ENCODE data around the gene CCIN.

CCIN gene

GRCh38 chr9:36194326-36195000 lies 25.3 kb downstream of the CCIN start:
- H3K9me3 Mint-ChIP-seq, result no peaks in the 10 kb centered on the region
- H3K4me1 Mint-ChIP-seq (ENCODE audit: low read depth), result peaks cover 42% of the 10 kb centered on the region
- DNase-seq (ENCODE audit: low spot score), result no peak
- H3K36me3 Mint-ChIP-seq (ENCODE audit: low read depth), result peaks cover 38% of the 10 kb centered on the region
- peak overlapping the region; percentile 47 for H3K4me3 Mint-ChIP-seq
- H3K27ac Mint-ChIP-seq, result peak overlapping the region; percentile 42
- no peaks in the 10 kb centered on the region for H3K27me3 Mint-ChIP-seq (ENCODE audit: low read depth)

DNA sequence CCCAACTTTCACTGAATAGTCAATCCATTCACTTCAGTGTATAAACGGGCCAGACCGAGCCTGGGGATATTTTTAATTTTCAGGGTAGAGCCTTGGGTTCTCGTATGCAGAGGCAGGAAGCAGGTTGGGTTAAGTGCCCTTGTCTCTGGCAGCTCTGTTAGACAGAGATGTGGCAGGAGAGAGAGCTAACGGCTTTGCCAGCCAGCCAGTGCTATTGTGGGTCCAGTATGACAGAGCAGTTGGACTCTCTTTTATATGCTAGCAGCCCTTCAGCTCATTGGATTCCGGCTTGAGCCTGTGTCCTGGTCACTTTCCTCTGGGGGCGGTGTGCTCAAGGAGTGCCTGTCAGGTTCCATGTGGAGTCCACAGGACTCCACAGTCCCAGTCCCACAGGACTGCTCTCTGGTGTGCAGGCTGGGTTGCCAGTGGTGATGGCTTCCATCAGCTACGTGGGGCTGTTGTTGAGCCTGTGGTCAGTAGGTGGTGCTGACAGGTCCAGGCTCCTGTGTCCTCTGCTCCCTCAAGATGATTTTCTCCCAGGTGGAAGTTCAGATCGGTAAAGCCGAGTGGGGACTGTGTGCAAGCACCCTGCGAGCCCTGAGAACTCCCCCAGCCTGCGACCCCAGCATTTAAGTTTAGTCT lies 35.8 kb downstream of the CCIN start:
- no peak overlapping the region for H3K4me3 Mint-ChIP-seq
- H3K36me3 Mint-ChIP-seq (ENCODE audit: low read depth), result peaks cover 82% of the 10 kb centered on the region
- H3K4me1 Mint-ChIP-seq (ENCODE audit: low read depth), result peaks cover 41% of the 10 kb centered on the region
- H3K27me3 Mint-ChIP-seq (ENCODE audit: low read depth), result no peaks in the 10 kb centered on the region
- DNase-seq (ENCODE audit: low spot score), result no peak
- no peaks in the 10 kb centered on the region for H3K9me3 Mint-ChIP-seq
- no peak overlapping the region for H3K27ac Mint-ChIP-seq

- Mint-ChIP-seq H3K4me3 (no peak overlapping the region), H3K9me3 (no peaks in the 10 kb centered on the region), H3K36me3 (ENCODE audit: low read depth) (peaks cover 79% of the 10 kb centered on the region), H3K27ac (no peak overlapping the region), H3K27me3 (ENCODE audit: low read depth) (no peaks in the 10 kb centered on the region), H3K4me1 (ENCODE audit: low read depth) (peaks cover 45% of the 10 kb centered on the region)
- DNase-seq (ENCODE audit: low spot score), result no peak
Observed at GRCh38 chr9:36207016-36207415, 37.8 kb downstream of the CCIN start.

- H3K36me3 Mint-ChIP-seq (ENCODE audit: low read depth), result peaks cover 78% of the 10 kb centered on the region
- peak; percentile 37 for DNase-seq (ENCODE audit: low spot score)
- H3K4me3 Mint-ChIP-seq, result peak overlapping the region; percentile 53
- H3K4me1 Mint-ChIP-seq (ENCODE audit: low read depth), result peaks cover 45% of the 10 kb centered on the region
- no peaks in the 10 kb centered on the region for H3K9me3 Mint-ChIP-seq
- peak overlapping the region; percentile 71 for H3K27ac Mint-ChIP-seq
- no peaks in the 10 kb centered on the region for H3K27me3 Mint-ChIP-seq (ENCODE audit: low read depth)
Observed at GRCh38 chr9:36207546-36208012, 38.4 kb downstream of the CCIN start.

DNA sequence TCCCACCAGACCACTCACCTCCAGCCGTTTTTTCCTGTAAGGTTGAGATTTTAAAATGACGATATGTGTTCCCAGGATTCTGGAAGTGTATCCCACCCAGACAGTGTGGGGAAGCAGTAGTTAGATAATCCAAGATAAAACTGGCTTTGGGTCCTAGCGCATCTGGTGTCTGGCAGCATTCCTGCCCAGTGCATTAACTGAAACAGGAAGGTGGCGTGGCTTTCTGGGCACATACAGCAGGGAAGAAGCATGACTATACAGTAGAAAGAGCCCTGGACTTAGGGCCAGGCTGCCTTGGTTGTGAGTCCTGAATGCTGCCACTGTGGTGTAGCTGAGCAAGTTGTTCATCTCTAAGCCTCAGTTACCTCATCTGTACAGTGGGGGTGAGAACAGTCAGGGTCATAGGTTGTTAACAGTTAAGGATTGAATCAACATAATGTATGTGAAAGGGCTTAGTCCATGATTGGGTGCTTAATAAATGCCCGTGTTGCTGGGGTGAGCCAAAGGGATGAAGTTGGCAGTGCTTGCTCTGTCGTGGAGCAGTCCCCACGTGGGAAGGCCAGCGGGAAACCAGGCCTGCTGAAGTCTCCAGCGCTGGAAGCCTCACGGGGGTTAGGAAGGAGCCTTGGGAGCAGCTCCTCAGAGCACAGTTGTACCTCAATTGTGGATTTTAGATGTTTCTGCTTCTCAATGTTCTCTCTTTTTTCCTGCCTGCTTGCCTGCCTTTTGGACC lies 39.5 kb downstream of the CCIN start:
- no peak for DNase-seq (ENCODE audit: low spot score)
- peaks cover 46% of the 10 kb centered on the region for H3K4me1 Mint-ChIP-seq (ENCODE audit: low read depth)

GRCh38 chr9:36210722-36211121 lies 41.5 kb downstream of the CCIN start:
- H3K9me3 Mint-ChIP-seq, result no peaks in the 10 kb centered on the region
- peaks cover 72% of the 10 kb centered on the region for H3K36me3 Mint-ChIP-seq (ENCODE audit: low read depth)
- no peaks in the 10 kb centered on the region for H3K27me3 Mint-ChIP-seq (ENCODE audit: low read depth)
- peaks cover 48% of the 10 kb centered on the region for H3K4me1 Mint-ChIP-seq (ENCODE audit: low read depth)
- DNase-seq (ENCODE audit: low spot score), result no peak
- no peak overlapping the region for H3K27ac Mint-ChIP-seq
- H3K4me3 Mint-ChIP-seq, result no peak overlapping the region

More for the DNA sequence above, 39.5 kb downstream of the CCIN start:
- Mint-ChIP-seq H3K27ac (peak overlapping the region; percentile 8), H3K4me3 (no peak overlapping the region), H3K9me3 (no peaks in the 10 kb centered on the region), H3K36me3 (ENCODE audit: low read depth) (peaks cover 77% of the 10 kb centered on the region), H3K27me3 (ENCODE audit: low read depth) (no peaks in the 10 kb centered on the region)

- Mint-ChIP-seq H3K4me1 (ENCODE audit: low read depth) (peaks cover 47% of the 10 kb centered on the region), H3K36me3 (ENCODE audit: low read depth) (peaks cover 68% of the 10 kb centered on the region), H3K4me3 (no peak overlapping the region), H3K27ac (no peak overlapping the region), H3K27me3 (ENCODE audit: low read depth) (no peaks in the 10 kb centered on the region), H3K9me3 (no peaks in the 10 kb centered on the region)
- DNase-seq (ENCODE audit: low spot score), result no peak
Observed at GRCh38 chr9:36211510-36211909, 42.3 kb downstream of the CCIN start.

- Mint-ChIP-seq H3K36me3 (ENCODE audit: low read depth) (peaks cover 63% of the 10 kb centered on the region), H3K4me3 (no peak overlapping the region), H3K4me1 (ENCODE audit: low read depth) (peaks cover 42% of the 10 kb centered on the region), H3K27ac (peak overlapping the region; percentile 22), H3K27me3 (ENCODE audit: low read depth) (no peaks in the 10 kb centered on the region), H3K9me3 (no peaks in the 10 kb centered on the region)
- DNase-seq (ENCODE audit: low spot score), result no peak
Observed at GRCh38 chr9:36213387-36213786, 44.2 kb downstream of the CCIN start.

DNA sequence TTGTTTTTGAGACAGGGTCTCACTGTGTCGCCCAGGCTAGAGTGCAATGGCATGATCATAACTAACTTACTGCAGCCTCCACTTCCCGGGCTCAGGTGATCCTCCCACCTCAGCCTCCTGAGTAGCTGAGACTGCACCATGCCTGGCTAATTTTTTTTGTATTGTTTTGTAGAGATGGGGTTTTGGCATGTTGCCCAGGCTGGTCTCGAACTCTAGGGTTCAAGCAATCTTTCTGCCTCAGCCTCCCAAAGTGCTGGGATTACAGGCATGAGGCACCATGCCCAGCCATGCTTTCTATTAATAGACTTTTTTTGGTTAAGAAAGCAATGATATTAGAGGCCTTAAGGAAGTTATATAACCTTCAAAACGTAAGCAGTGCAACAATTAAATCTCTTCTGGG lies 44.8 kb downstream of the CCIN start:
- no peaks in the 10 kb centered on the region for H3K9me3 Mint-ChIP-seq
- H3K27me3 Mint-ChIP-seq (ENCODE audit: low read depth), result no peaks in the 10 kb centered on the region
- peaks cover 62% of the 10 kb centered on the region for H3K36me3 Mint-ChIP-seq (ENCODE audit: low read depth)
- no peak for DNase-seq (ENCODE audit: low spot score)
- H3K4me1 Mint-ChIP-seq (ENCODE audit: low read depth), result peaks cover 43% of the 10 kb centered on the region
- H3K27ac Mint-ChIP-seq, result no peak overlapping the region
- no peak overlapping the region for H3K4me3 Mint-ChIP-seq

DNA sequence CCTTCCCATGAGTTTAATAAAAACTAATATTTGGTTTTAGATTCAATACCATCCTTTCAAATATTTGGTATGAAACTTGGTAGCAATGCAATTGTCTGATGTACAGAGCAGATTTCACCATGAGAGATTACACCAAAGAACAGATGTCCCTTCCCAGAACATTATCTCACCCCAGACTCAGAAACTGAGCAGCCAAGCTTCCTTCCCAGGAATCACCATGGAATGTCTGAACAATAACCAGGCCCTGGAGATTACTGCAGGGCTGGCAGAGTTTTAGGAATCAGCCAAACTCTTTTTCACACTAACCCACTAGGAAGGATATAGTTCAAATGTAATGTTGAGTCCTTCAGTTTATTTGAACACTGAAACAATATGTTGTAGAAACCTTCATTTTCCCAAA lies 45.4 kb downstream of the CCIN start:
- no peak overlapping the region for H3K27ac Mint-ChIP-seq
- no peak overlapping the region for H3K4me3 Mint-ChIP-seq
- H3K9me3 Mint-ChIP-seq, result no peaks in the 10 kb centered on the region
- no peak for DNase-seq (ENCODE audit: low spot score)
- H3K36me3 Mint-ChIP-seq (ENCODE audit: low read depth), result peaks cover 62% of the 10 kb centered on the region
- no peaks in the 10 kb centered on the region for H3K27me3 Mint-ChIP-seq (ENCODE audit: low read depth)
- peaks cover 43% of the 10 kb centered on the region for H3K4me1 Mint-ChIP-seq (ENCODE audit: low read depth)

GRCh38 chr9:36217256-36217968 lies 48.2 kb downstream of the CCIN start:
- Mint-ChIP-seq H3K27ac (peak overlapping the region; percentile 79), H3K9me3 (no peaks in the 10 kb centered on the region), H3K4me1 (ENCODE audit: low read depth) (peaks cover 37% of the 10 kb centered on the region), H3K36me3 (ENCODE audit: low read depth) (peaks cover 60% of the 10 kb centered on the region), H3K27me3 (ENCODE audit: low read depth) (no peaks in the 10 kb centered on the region), H3K4me3 (peak overlapping the region; percentile 55)
- no peak for DNase-seq (ENCODE audit: low spot score)

DNA sequence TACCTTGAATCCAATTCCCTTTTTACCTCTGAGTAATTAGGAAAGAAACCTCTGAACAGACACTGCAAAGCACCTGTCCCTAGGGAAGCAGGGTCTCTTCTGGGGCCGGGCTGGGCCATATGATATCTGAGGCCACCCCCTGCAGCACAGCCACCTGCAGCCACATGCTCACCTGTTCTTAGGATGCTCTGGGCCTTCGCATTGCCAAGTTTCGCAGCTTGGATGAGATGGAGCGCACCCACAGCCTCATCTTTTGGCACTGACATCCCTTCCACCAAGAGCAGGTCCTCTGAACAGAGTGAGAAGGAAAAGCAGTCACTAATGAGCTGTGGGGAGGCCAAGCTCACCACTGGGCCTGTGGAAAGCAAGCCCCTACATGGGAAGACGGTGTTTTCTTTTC lies 48.8 kb downstream of the CCIN start:
- Mint-ChIP-seq H3K4me3 (peak overlapping the region; percentile 55), H3K4me1 (ENCODE audit: low read depth) (peaks cover 36% of the 10 kb centered on the region)

DNA sequence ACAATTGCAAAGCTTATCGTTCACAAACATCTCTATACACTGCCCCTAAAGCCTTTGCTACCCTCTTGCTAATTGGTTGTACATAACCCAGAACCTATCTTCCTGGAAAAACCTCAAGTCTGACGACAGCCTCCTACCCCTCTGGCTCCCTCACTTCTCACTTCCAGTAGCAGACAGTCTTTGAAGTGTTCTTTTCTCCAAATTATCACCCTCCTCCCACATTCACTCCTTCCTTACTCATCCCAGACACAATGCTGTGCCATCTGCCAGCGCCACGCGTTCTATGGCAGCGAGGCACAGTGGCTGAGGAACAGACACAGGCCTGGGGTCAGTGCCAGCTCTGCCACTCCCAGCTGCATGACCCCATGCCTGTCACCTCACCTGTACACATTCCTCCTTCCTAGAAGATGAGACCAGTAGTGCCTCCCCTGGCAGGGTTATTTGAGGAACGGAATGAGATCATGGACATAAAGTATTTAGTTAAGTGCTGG lies 49.3 kb downstream of the CCIN start:
- peaks cover 34% of the 10 kb centered on the region for H3K4me1 Mint-ChIP-seq (ENCODE audit: low read depth)
- H3K27me3 Mint-ChIP-seq (ENCODE audit: low read depth), result no peaks in the 10 kb centered on the region
- peak; percentile 40 for DNase-seq (ENCODE audit: low spot score)
- peak overlapping the region; percentile 79 for H3K27ac Mint-ChIP-seq
- H3K9me3 Mint-ChIP-seq, result peaks cover 3% of the 10 kb centered on the region
- H3K4me3 Mint-ChIP-seq, result peak overlapping the region; percentile 55
- peaks cover 64% of the 10 kb centered on the region for H3K36me3 Mint-ChIP-seq (ENCODE audit: low read depth)

More for the DNA sequence above, 48.8 kb downstream of the CCIN start:
- H3K27me3 Mint-ChIP-seq (ENCODE audit: low read depth), result no peaks in the 10 kb centered on the region
- H3K27ac Mint-ChIP-seq, result peak overlapping the region; percentile 79
- H3K9me3 Mint-ChIP-seq, result peaks cover 3% of the 10 kb centered on the region
- peaks cover 64% of the 10 kb centered on the region for H3K36me3 Mint-ChIP-seq (ENCODE audit: low read depth)
- DNase-seq (ENCODE audit: low spot score), result no peak

Measured in T-helper 2 cell treated with Interferon-gamma antibody and Interleukin-4, amounts not matched to agents 5 μg/mL and 100 μg/mL, for 36 hours (primary cell).